HepG2 (cell line): ENCODE measurements around the gene OSGIN1. TPM values are rescaled to one million over a fixed set of nuclear protein-coding genes. Genes with fewer than 3 reads are reported as not detected.

Experiments
- ATAC-seq: fragments of 200-7000 bp; cut with Tn5 transposase; 3 replicates; pipeline ENCODE4 v1.9.1; 2020; ENCODE audit warnings: mild to moderate bottlenecking, moderate library complexity
- BruUV-seq: library from RNA; stranded (reverse); fragments of 400-500 nt; replicated peaks from 2 replicates; lab custom pipeline; 2021; lab: Mats Ljungman, UMichigan
- CTCF ChIA-PET: fragments of 300-600 bp; formaldehyde crosslinking; extraction: SDS; loops from one replicate; lab custom pipeline; 2021; ENCODE audit warnings: low total read pairs, inconsistent platforms, low intra/inter-chr PET ratio; lab: Yijun Ruan, JAX
- POLR2A ChIA-PET: fragments of 350-600 bp; sonication (Branson Sonifier 250); formaldehyde crosslinking; loops from one replicate; lab custom pipeline; 2020; ENCODE audit warnings: antibody characterized with exemption, inconsistent platforms; lab: Yijun Ruan, JAX
- DNase-seq: peaks from one replicate; pipeline ENCODE4 v3.0.0-alpha.2; 2015; ENCODE audit warnings: low spot score
- FAIRE-seq: peaks from 3 replicates; lab custom pipeline; 2011; peaks lifted over from hg19 to GRCh38; lab: Jason Lieb, UNC
- H2AFZ ChIP-seq: one replicate; pipeline ENCODE4 v1.6.1; 2011; ENCODE audit warnings: low read length, inconsistent platforms
- H3K27ac ChIP-seq: fragments of 300-600 bp; 3 replicates; pipeline ENCODE4 v1.8.0; 2011; ENCODE audit warnings: mixed run types, mild to moderate bottlenecking, mixed read lengths, low read length, inconsistent platforms; ENCODE audit not compliant: insufficient read depth; ENCODE audit errors: extremely low read length
- H3K27me3 ChIP-seq, 2 experiments: fragments of 200-600 bp in 1 of 2; 2 replicates in 1 of 2; 3 replicates in 1 of 2; pipeline versions ENCODE4 v1.6.0 to v1.8.0; 2011; ENCODE audit warnings: low read length in 2 of 2, mild to moderate bottlenecking in 2 of 2, moderate library complexity in 2 of 2, inconsistent platforms in 1 of 2; ENCODE audit not compliant: insufficient read depth in 2 of 2, control insufficient read depth in 1 of 2
- H3K36me3 ChIP-seq, 2 experiments: fragments of 200-600 bp in 1 of 2; replicated peaks in 1 of 2; 2 replicates in 1 of 2; 3 replicates in 1 of 2; pipeline versions ENCODE4 v1.5.1 to v1.8.0; 2011; ENCODE audit warnings: low read length in 2 of 2, inconsistent platforms in 1 of 2; ENCODE audit not compliant: insufficient read depth in 2 of 2, control insufficient read depth in 1 of 2
- H3K4me1 ChIP-seq: 2 replicates; pipeline ENCODE4 v1.5.1; 2012; ENCODE audit warnings: low read length, inconsistent platforms; ENCODE audit not compliant: insufficient read depth
- H3K4me2 ChIP-seq: 2 replicates; pipeline ENCODE4 v1.6.0; 2011; ENCODE audit warnings: low read depth, low read length, inconsistent platforms
- H3K4me3 ChIP-seq, 3 experiments: fragments of 200-600 bp in 1 of 3; sonication (generic), shearing (Covaris generic) in 1 of 3; replicated peaks in 1 of 3; 2 replicates each; pipeline ENCODE4 v1.5.1; 2011 to 2016; ENCODE audit warnings: low read length in 3 of 3, inconsistent platforms in 2 of 3, low read depth in 2 of 3, mild to moderate bottlenecking in 2 of 3, control low read depth in 1 of 3, mixed read lengths in 1 of 3; ENCODE audit not compliant: insufficient read depth in 1 of 3
- H3K79me2 ChIP-seq: one replicate; pipeline ENCODE4 v1.6.1; 2011; ENCODE audit warnings: low read length, inconsistent platforms; ENCODE audit not compliant: insufficient read depth
- H3K9ac ChIP-seq: 2 replicates; pipeline ENCODE4 v1.6.0; 2011; ENCODE audit warnings: mild to moderate bottlenecking, low read depth, low read length, inconsistent platforms; ENCODE audit not compliant: insufficient read depth
- H3K9me3 ChIP-seq: 2 replicates; pipeline ENCODE4 v1.5.1; 2012; ENCODE audit warnings: mild to moderate bottlenecking, low read length
- H4K20me1 ChIP-seq: 2 replicates; pipeline ENCODE4 v1.6.0; 2011; ENCODE audit warnings: inconsistent platforms, mild to moderate bottlenecking, low read length, moderate library complexity; ENCODE audit not compliant: insufficient read depth
- NCOA1 ChIP-seq: sonication (generic); formaldehyde crosslinking; IDR thresholded peaks from 2 replicates; pipeline ENCODE4 v1.9.0; 2021; ENCODE audit warnings: missing genetic modification reagents
- NKX3-1 ChIP-seq: sonication (generic); formaldehyde crosslinking; IDR thresholded peaks from 2 replicates; pipeline ENCODE4 v1.5.0; 2020; ENCODE audit warnings: missing genetic modification reagents
- SRY ChIP-seq: sonication (generic); formaldehyde crosslinking; IDR thresholded peaks from 2 replicates; pipeline ENCODE4 v1.8.0; 2022; ENCODE audit warnings: mild to moderate bottlenecking, missing genetic modification reagents
- ZFY ChIP-seq: sonication (generic); formaldehyde crosslinking; IDR thresholded peaks from 2 replicates; pipeline ENCODE4 v1.4.0; 2020; ENCODE audit warnings: missing genetic modification reagents
- ZNF552 ChIP-seq: sonication (generic); formaldehyde crosslinking; IDR thresholded peaks from 2 replicates; pipeline ENCODE4 v1.9.0; 2022; ENCODE audit warnings: missing genetic modification reagents, mild to moderate bottlenecking, borderline replicate concordance
- ZNF672 ChIP-seq: sonication (generic); formaldehyde crosslinking; IDR thresholded peaks from 2 replicates; pipeline ENCODE4 v1.8.1; 2022; ENCODE audit warnings: missing genetic modification reagents
- ZNF841 ChIP-seq: sonication (generic); formaldehyde crosslinking; IDR thresholded peaks from 2 replicates; pipeline ENCODE4 v1.8.1; 2023; ENCODE audit warnings: missing genetic modification reagents, borderline replicate concordance
- ZSCAN29 ChIP-seq: sonication (generic); formaldehyde crosslinking; conservative IDR thresholded peaks from 2 replicates; pipeline ENCODE4 v1.4.0; 2020; ENCODE audit warnings: mild to moderate bottlenecking, missing genetic modification reagents
- WGBS: methylation state at CpG from one replicate; pipeline ENCODE4 v1.1.6; 2017; ENCODE audit warnings: low lambda C conversion rate; 5-methylcytosine and 5-hydroxymethylcytosine counted together
- in situ Hi-C: cut with HindIII; loops from 2 replicates; pipeline ENCODE4 v1.10.0; 2017; ENCODE audit warnings: low pct_unique_long_range_greater_than_20kb; ENCODE audit not compliant: extremely low pct_ligation_motif_present
- intact Hi-C: fragments of 100-400 bp; cut with micrococcal nuclease; formaldehyde crosslinking; loops from one replicate; pipeline ENCODE4 v1.10.0; 2022; ENCODE audit not compliant: unreplicated experiment
- polyA plus RNA-seq, 8 experiments: library from polyadenylated mRNA; depleted of rRNA in 3 of 8; stranded (reverse) in 7 of 8; unstranded in 1 of 8; fragments of >200 nt; fragmentation: Illumina TruSeq in 4 of 8; extraction: Trizol in 4 of 8; gene quantifications; 2 replicates each; pipeline versions ENCODE4 v1.2.1 to v1.2.3, GENCODE V29; 2011 to 2016; ENCODE audit warnings: low read depth in 4 of 8, missing spikeins in 1 of 8, mixed read lengths in 1 of 8; ENCODE audit not compliant: insufficient read depth in 1 of 8
- total RNA-seq, 5 experiments: library from RNA; depleted of rRNA; stranded (reverse); fragments of >200 nt; fragmentation: Illumina TruSeq; extraction: Trizol; gene quantifications; 2 replicates each; pipeline ENCODE4 v1.2.3, GENCODE V29; 2016; ENCODE audit warnings: low read depth in 1 of 5
- TF ChIP-seq, protein P1 (sequence below): fragments of 450-650 bp; IDR thresholded peaks from 2 replicates; pipeline ENCODE4 v1.6.1; 2016

OSGIN1 gene
- total and polyA plus RNA-seq, 2 of the 13 experiments (the other 11 are each of a cell fraction or from before 2014, with no cell fraction given) = 20.5 to 27.1 TPM

GRCh38 chr16:83915491-83915890, 37.5 kb upstream of the OSGIN1 start (continued):
- TF ChIP-seq ZSCAN29 (CRISPR knock-in tag) = no peak
- TF ChIP-seq ZNF672 (CRISPR knock-in tag) = no peak
- no peak for TF ChIP-seq NKX3-1 (CRISPR knock-in tag)
- TF ChIP-seq ZFY (CRISPR knock-in tag) = no peak
- no peak for TF ChIP-seq ZNF552 (CRISPR knock-in tag)
- no peak for TF ChIP-seq NCOA1 (CRISPR knock-in tag)
- TF ChIP-seq SRY (CRISPR knock-in tag) = no peak

- ATAC-seq (no peak), FAIRE-seq (no peak), DNase-seq (no peak)
- in situ Hi-C loops (no loop called here), intact Hi-C loops (no loop called here)
- WGBS = 96% methylated on average over 51 of the region's 51 CpGs
- H3K36me3 ChIP-seq = peaks cover 18 to 34% of the 10 kb centered on the region in 2 experiments
- H3K4me3 ChIP-seq = no peak overlapping the region
- no peak overlapping the region for H3K27ac ChIP-seq
- H3K27me3 ChIP-seq = no peaks in the 10 kb centered on the region
- no peaks in the 10 kb centered on the region for H3K79me2 ChIP-seq
- TF ChIP-seq, protein P1, sequence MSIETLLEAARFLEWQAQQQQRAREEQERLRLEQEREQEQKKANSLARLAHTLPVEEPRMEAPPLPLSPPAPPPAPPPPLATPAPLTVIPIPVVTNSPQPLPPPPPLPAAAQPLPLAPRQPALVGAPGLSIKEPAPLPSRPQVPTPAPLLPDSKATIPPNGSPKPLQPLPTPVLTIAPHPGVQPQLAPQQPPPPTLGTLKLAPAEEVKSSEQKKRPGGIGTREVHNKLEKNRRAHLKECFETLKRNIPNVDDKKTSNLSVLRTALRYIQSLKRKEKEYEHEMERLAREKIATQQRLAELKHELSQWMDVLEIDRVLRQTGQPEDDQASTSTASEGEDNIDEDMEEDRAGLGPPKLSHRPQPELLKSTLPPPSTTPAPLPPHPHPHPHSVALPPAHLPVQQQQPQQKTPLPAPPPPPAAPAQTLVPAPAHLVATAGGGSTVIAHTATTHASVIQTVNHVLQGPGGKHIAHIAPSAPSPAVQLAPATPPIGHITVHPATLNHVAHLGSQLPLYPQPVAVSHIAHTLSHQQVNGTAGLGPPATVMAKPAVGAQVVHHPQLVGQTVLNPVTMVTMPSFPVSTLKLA = peak; percentile 85
- TF ChIP-seq ZNF841 (CRISPR knock-in tag) = no peak
- H2AFZ ChIP-seq = no peak overlapping the region
- H3K4me1 ChIP-seq = no peaks in the 10 kb centered on the region
- CTCF ChIA-PET = no interaction called here
- H3K4me2 ChIP-seq = no peak overlapping the region
- POLR2A ChIA-PET = no interaction called here
- no TSS peak for BruUV-seq
- H3K9me3 ChIP-seq = no peaks in the 10 kb centered on the region
- no peak overlapping the region for H3K9ac ChIP-seq
- H4K20me1 ChIP-seq = no peaks in the 10 kb centered on the region; the same call in 1 of the 2 replicates
Measured at GRCh38 chr16:83917152-83918120, 35.6 kb upstream of the OSGIN1 start.
